ENCODE data around the gene MAZ. TPM values are rescaled to one million over a fixed set of nuclear protein-coding genes. Genes with fewer than 3 reads are reported as not detected.

The MAZ gene
- total and polyA plus RNA-seq, 2 of the 13 experiments (the other 11 are each of a cell fraction or from before 2014, with no cell fraction given): 203 to 277 TPM

GRCh38 chr16:29790183-29790948 is 16.0 kb upstream of the MAZ start, which contains the start of gene KIF22 (continued):
- TF ChIP-seq ZNF142 (CRISPR knock-in tag; IDR thresholded peaks at IDR 0.05): peak; percentile 88
- TF ChIP-seq ZNF546 (CRISPR knock-in tag; conservative IDR thresholded peaks at IDR 0.05): peak; percentile 74; the same call in 1 of the 2 replicates
- no peak for TF ChIP-seq ZNF749 (CRISPR knock-in tag; IDR thresholded peaks at IDR 0.05; ENCODE audit: borderline replicate concordance)
- TF ChIP-seq ZNF362 (CRISPR knock-in tag; IDR thresholded peaks at IDR 0.05; ENCODE audit: borderline replicate concordance): peak; percentile 62
- TF ChIP-seq ZNF503 (CRISPR knock-in tag; IDR thresholded peaks at IDR 0.05): no peak
- peak; percentile 65; the same call in 1 of the 2 replicates for TF ChIP-seq ZNF414 (CRISPR knock-in tag; IDR thresholded peaks at IDR 0.05)
- peak; percentile 90; the same call in 1 of the 2 replicates for TF ChIP-seq HBP1 (CRISPR knock-in tag; IDR thresholded peaks at IDR 0.05; ENCODE audit: low read depth)
- TF ChIP-seq JDP2 (CRISPR knock-in tag; IDR thresholded peaks at IDR 0.05; ENCODE audit: borderline replicate concordance): no peak
- TF ChIP-seq CHD4 (IDR thresholded peaks at IDR 0.05; ENCODE audit: borderline replicate concordance, low read length): no peak
- TF ChIP-seq ZNF337 (CRISPR knock-in tag; IDR thresholded peaks at IDR 0.05; ENCODE audit: borderline replicate concordance, low read depth): peak; percentile 97
- peak; percentile 88 for TF ChIP-seq MXD4 (CRISPR knock-in tag; IDR thresholded peaks at IDR 0.05)
- TF ChIP-seq ZNF747 (CRISPR knock-in tag; IDR thresholded peaks at IDR 0.05; ENCODE audit: borderline replicate concordance): peak; percentile 93; the same call in 1 of the 2 replicates
- peak; percentile 67; the same call in 1 of the 2 replicates for TF ChIP-seq RXRA (CRISPR knock-in tag; IDR thresholded peaks at IDR 0.05)
- TF ChIP-seq ZNF781 (CRISPR knock-in tag; IDR thresholded peaks at IDR 0.05; ENCODE audit: borderline replicate concordance, not compliant biosample characterization): peak; percentile 95
- TF ChIP-seq SETDB1 (CRISPR knock-in tag; IDR thresholded peaks at IDR 0.05; ENCODE audit: borderline replicate concordance): no peak; the same call in 1 of the 2 replicates

Measured in HepG2 (cell line).